GM21576 (cell line): ENCODE data around the gene BMP15.

Source experiments
- ATAC-seq: cut with Tn5 transposase; IDR thresholded peaks from one replicate; pipeline ENCODE4 v1.9.1; 2021; ENCODE audit warnings: mild to moderate bottlenecking, moderate library complexity; ENCODE audit not compliant: unreplicated experiment

BMP15 gene

DNA sequence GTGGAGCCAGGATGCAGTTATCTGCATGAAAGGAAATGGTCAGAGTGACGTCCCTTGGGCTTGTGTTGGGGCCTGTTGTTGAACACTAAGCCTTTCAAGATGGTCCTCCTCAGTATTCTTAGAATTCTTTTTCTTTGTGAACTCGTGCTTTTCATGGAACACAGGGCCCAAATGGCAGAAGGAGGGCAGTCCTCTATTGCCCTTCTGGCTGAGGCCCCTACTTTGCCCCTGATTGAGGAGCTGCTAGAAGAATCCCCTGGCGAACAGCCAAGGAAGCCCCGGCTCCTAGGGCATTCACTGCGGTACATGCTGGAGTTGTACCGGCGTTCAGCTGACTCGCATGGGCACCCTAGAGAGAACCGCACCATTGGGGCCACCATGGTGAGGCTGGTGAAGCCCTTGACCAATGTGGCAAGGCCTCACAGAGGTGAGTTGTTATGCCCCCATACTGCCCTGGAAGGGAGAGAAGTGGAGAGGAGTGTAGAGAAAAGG is at the start of gene BMP15:
BMP15 (plus strand) TSS at position 51 of the 492 bp plus-strand sequence; CDS start at position 100, 49 bp downstream.
- no peak for ATAC-seq

DNA sequence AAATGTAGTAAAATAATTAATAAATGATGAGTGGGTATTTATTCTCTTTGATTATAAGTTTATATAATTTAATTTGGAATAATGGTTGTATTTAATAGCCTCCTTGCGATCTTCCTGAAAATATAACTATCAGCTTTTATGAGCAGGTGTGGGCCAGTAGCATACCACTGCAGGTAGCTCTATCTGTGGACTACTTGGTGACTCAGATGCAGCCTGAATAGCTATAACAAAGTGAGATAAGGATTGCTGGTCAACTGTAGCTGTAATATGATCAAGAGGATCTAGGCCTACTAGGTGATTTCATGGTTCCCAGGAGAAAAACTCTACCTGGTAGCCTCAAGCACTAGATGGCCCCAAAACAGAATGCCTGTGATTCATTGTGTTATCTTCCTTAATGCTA is 47.1 kb upstream of the BMP15 start:
- no peak for ATAC-seq

DNA sequence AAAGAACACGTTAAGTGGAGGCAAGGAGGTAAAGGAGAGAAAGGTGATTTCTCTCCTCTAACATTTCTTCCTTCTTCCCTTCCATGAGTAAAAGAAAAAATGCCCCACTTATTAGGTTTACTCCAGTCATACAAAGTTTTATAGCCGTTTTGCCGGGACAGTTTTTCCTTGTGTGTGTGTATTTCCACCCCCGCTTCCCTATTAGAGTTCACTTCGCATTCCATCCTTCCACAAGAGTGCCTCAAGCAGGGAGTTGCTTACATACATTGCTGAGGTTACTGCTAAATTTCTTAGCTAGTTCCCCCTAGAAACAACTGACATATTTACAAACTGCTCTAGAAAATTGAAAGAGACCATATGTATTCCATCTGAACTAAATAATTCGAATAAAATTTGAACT is 45.2 kb upstream of the BMP15 start:
- ATAC-seq, result no peak

GRCh38 chrX:50871922-50872453 is 38.5 kb upstream of the BMP15 start:
- no peak for ATAC-seq

- no peak for ATAC-seq
These were observed 35.7 kb upstream of the BMP15 start for GRCh38 chrX:50874876-50875275.

DNA sequence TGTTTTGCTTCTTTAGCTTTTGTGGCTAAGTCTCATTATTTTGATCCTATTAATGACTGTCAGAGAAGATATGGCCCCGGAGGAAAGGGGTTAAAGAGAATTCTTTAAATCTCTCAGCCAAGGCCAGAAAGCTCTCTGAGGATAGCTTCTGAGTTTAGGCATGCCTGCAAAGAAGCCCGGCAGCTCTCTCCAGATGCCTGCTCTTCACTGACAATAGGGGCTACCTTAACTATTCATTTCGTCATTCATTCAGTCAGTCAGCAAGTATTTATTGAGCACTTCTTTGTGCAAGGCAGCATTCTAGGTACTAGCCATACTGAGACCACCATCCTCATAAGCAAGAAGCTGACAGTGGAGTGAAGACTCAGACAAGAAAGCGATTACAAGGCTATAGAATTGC is 34.0 kb upstream of the BMP15 start:
- ATAC-seq, result no peak

DNA sequence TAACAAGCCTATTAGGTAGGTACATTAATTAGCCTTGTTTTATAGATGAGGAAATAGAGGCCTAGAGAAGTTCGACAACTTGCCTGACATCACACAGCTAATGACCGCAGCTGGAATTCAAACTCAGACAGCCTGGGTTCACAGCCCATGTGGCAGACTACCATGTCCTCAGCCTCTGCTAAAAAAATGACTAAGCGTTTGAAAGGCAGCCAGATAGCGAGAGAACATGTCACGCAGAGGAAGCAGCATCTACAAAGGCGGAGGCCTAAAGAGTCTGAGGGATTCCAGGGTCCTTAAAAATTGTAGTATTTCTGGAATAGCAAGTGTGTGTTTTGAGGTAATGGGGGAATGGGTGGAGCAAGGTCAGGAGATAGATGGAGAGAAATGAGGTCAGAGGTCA is 33.2 kb upstream of the BMP15 start:
- no peak for ATAC-seq

DNA sequence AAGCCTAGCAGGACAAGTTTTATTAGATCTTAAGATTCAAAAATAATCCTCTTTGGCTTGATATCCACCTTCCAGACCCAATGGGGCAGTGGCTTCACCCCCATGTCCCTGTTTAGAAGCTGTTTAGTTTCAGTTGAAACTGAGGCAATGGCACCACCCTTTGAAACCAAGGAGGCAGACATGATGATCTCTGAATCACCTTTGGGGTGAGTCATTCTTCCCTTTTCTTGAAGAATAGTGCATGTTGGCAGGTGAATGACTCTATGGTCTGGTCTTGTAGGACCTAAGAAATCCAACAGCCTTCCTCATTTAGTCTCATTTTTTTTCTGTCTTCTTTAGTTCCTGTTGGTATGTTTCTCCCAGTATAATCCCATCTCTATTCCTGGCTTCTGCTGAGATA is 29.5 kb upstream of the BMP15 start:
- ATAC-seq, result no peak

DNA sequence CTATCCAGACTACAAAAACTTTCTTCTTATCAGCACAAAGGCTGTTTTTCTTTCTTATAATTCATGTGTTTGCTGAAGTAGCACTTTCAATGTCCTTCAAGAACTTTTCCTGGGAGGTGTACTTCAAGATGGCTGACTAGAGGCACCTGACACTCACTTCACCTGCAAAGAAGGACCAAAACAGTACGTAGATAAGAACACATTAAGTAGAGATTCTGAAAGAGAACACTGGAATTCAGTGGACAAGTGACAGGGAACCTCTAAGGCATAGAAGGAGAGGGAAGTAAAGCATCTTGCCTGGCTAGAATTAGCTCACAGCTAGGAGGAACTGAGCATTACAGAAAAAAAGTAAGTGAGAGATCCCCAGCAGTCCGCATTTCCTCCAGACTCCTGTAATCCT is 21.7 kb upstream of the BMP15 start:
- no peak for ATAC-seq

DNA sequence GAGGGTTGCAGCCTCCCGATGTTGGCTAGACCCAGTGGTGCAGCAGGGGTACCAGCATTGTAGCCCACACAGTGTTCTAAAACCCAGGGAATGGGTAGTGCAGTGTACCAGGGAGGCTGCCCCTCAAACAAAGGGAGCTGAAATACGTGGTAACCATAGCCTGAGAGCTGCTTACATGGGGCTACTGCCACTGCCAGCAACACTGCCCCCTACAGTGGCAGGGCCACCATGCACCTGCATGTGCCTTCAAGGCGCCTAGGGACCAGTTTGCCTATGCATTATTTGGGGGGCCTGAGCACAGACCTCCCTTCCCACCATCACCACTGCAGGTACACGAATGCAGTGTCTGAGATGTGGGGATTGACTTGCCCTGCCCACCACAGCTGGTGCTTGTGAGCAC is 21.0 kb upstream of the BMP15 start:
- no peak for ATAC-seq

- ATAC-seq, result no peak
These were observed 17.5 kb upstream of the BMP15 start for GRCh38 chrX:50893047-50893446.

DNA sequence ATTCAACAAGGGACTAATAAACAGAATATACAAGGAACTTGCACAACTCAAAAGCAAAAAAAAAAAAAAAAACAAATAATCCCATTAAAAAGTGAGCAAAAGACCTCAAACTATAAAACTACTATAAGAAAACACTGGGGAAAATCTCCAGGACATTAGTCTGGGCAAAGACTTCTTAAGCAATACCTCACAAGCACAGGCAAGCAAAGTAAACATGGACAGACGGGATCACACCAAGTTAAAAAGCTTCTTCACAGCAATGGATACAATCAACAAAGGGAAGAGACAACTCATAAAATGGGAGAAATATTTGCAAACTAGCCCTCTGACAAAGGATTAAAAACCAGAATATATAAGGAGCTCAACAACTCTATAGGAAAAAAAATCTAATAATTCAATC is 17.1 kb upstream of the BMP15 start:
- no peak for ATAC-seq

GRCh38 chrX:50905334-50905733 is 5.2 kb upstream of the BMP15 start:
- no peak for ATAC-seq

- ATAC-seq, result no peak
These were observed 3.0 kb downstream of the BMP15 start for GRCh38 chrX:50913520-50913919.

GRCh38 chrX:50920132-50920531 is 9.6 kb downstream of the BMP15 start:
- ATAC-seq, result no peak

DNA sequence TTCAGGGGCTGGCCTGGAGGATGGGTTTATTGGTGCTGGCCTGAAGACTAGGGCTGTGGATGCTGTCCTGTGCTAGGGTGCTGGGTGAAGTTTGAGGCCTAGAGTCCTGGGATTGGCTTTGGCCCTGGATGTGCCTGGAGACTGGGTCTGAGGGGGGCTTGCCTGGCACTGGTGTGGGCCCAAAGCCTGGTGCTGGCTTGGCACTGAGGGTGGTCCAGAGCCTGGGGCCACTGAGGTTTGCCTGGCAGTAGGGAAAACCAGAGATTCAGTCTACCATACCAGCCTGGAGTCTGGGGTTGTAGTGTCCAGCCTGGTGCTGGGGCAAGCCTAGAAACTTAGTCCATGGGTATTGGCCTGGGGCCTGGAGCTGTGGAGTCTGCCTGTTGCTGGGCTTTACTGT is 16.6 kb downstream of the BMP15 start:
- no peak for ATAC-seq

DNA sequence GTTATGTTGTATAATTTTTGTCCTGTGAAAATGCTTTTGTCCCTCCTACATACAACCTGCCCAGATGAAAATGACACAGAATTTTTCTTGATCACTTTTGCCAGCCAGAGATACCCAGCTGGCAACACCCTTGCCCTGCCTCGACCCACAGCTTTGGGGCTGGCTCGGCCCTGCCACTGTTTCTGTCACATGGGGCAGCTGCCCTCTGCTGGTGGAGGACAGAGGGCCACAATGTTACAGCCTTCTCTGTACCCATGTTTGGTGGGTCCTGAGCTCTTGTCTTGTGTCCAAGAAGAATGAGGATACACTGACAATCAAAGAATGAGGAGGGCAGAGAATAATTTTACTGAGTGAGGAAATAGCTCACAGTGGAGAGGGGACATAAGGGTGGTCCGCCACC is 31.1 kb downstream of the BMP15 start:
- ATAC-seq, result no peak

DNA sequence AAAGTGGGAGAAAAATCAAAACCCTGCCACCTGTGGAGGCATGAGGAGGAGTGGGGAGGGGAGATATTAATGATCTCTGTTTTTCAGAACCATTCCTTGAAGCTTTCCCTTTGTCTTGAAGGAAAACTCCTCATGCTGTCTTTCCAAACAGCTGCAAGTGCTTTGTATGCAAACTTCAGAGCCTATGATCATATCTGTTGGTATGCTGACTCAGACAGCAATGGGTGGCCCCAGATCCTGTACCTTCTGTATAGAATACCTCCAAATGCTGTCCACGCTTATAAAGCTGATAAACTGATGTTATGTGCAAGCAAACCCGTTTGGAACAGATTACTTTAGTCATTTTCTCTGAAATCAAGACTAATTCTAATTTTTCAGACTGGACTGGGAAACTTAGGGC is 31.9 kb downstream of the BMP15 start:
- no peak for ATAC-seq

GRCh38 chrX:50952406-50952805 is 41.9 kb downstream of the BMP15 start:
- ATAC-seq, result no peak

- no peak for ATAC-seq
These were observed 43.3 kb downstream of the BMP15 start for GRCh38 chrX:50953832-50954231.

GRCh38 chrX:50962156-50962555 is 51.6 kb downstream of the BMP15 start:
- no peak for ATAC-seq

DNA sequence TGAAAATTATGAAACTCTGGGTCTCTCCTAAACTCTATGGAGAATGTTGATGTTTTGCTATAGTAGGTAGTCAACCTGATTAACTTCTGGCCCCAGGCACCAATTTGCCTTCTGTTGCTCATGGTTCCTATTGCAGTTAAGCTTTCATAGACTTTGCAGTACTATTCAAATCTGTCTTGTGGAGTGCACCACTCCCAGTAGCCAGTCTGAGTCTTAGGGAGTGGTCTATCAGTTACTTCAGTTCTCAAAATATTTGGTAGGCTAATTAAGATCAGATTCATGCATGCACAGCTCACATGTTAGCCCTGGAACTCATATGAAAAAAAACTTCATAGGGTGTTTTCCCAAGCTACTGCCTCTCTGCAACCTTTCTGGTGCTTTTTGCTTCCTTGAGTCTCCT is 53.3 kb downstream of the BMP15 start:
- ATAC-seq, result no peak
